ENCODE measurements around the gene CTU1.

DNA sequence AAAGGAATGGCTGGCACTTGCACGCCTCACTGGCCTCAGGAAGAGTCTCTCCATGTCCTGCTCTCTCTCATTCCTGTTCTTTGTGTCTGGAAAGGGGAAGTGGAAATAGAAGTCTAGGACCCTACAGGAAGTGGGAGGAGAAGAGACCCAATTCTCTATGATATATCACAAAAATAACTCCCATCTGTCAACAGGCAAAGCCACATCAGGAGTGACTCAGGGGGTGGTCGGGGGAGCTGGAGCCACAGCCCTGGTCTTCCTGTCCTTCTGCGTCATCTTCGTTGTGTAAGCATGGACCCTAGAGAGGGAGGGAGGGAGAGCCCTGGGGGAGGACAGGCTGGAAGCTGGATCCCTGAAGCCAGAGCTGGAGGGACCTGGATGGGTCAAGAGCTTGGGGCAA, 19.5 kb upstream of the CTU1 start:
- TF ChIP-seq EZH2phosphoT487 (IDR thresholded peaks at IDR 0.05; ENCODE audit: low read depth) = no peak
- TF ChIP-seq, protein P1, sequence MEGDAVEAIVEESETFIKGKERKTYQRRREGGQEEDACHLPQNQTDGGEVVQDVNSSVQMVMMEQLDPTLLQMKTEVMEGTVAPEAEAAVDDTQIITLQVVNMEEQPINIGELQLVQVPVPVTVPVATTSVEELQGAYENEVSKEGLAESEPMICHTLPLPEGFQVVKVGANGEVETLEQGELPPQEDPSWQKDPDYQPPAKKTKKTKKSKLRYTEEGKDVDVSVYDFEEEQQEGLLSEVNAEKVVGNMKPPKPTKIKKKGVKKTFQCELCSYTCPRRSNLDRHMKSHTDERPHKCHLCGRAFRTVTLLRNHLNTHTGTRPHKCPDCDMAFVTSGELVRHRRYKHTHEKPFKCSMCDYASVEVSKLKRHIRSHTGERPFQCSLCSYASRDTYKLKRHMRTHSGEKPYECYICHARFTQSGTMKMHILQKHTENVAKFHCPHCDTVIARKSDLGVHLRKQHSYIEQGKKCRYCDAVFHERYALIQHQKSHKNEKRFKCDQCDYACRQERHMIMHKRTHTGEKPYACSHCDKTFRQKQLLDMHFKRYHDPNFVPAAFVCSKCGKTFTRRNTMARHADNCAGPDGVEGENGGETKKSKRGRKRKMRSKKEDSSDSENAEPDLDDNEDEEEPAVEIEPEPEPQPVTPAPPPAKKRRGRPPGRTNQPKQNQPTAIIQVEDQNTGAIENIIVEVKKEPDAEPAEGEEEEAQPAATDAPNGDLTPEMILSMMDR (IDR thresholded peaks at IDR 0.05; ENCODE audit: low read depth, low read length) = no peak

Measured in OCI-LY3 (cell line).